Upper lobe of right lung (tissue), 1 donor: ENCODE data around the gene FKBP1A. TPM values are rescaled to one million over a fixed set of nuclear protein-coding genes. Genes with fewer than 3 reads are reported as not detected.
A peak's percentile ranks its signal among the peaks of the same experiment; 100 is the strongest.

ENCODE experiments used
- ATAC-seq: fragments of 200-7000 bp; cut with Tn5 transposase; one replicate; pipeline ENCODE4 v1.9.1; 2020; ENCODE audit warnings: mild to moderate bottlenecking, moderate library complexity
- DNase-seq: peaks from one replicate; pipeline ENCODE4 v3.0.0-alpha.2; 2020
- H3K27ac ChIP-seq: fragments of 200-600 bp; one replicate; pipeline ENCODE4 v1.8.0; 2022
- H3K27me3 ChIP-seq: fragments of 200-600 bp; one replicate; pipeline ENCODE4 v1.8.0; 2022; ENCODE audit warnings: mild to moderate bottlenecking
- H3K36me3 ChIP-seq: fragments of 200-600 bp; one replicate; pipeline ENCODE4 v1.8.0; 2022
- H3K4me1 ChIP-seq: fragments of 200-600 bp; one replicate; pipeline ENCODE4 v1.8.0; 2022
- H3K4me3 ChIP-seq: fragments of 200-600 bp; one replicate; pipeline ENCODE4 v1.8.0; 2022; ENCODE audit warnings: mild to moderate bottlenecking
- H3K9me3 ChIP-seq: fragments of 200-600 bp; one replicate; pipeline ENCODE4 v1.8.0; 2022
- intact Hi-C: fragments of 100-400 bp; cut with DNase I; formaldehyde crosslinking; loops from one replicate; pipeline ENCODE4 v1.11.0; 2022
- total RNA-seq: library from RNA; stranded (reverse); fragmentation: NEBNext Ultra II Directional; extraction: Animal tissue kit (Norgen Biotek cat#: 25700); gene quantifications from one replicate; pipeline ENCODE4 v1.2.1, GENCODE V29; 2021
- TF ChIP-seq, protein P1 (sequence below): fragments of 200-600 bp; IDR thresholded peaks from one replicate; pipeline ENCODE4 v1.8.0; 2022; ENCODE audit warnings: antibody characterized with exemption
- donor health status: DM: no; HTN: yes; CAD: no; lungs with severe emphysema.

FKBP1A gene
- total RNA-seq, 1 donor from 2014 or later: 266 TPM

DNA sequence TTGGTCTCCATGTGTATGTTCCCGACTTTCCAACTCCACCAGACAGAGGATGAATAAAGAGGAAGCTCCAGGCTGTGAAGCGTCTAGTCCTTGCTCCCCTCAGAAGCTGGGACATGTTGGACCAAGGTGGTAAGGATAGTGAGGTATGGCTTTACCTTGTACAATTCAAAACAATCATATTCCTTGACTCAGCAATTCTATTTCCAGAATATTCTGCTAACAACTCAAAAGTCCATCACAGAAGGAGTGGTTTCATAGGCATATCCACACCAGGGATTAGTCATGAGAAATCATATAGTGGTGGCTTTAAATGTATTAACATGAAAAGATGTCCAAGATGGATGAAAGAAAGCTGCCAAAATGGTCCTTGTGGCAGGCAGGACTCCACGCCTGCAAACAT is 19.8 kb downstream of the FKBP1A start:
- H3K27me3 ChIP-seq: no peaks in the 10 kb centered on the region
- ATAC-seq (no peak), DNase-seq (no peak)
- H3K4me3 ChIP-seq: no peak overlapping the region
- H3K36me3 ChIP-seq: peaks cover 56% of the 10 kb centered on the region
- H3K9me3 ChIP-seq: no peaks in the 10 kb centered on the region
- H3K27ac ChIP-seq: no peak overlapping the region
- intact Hi-C loops: no loop called here
- TF ChIP-seq, protein P1, sequence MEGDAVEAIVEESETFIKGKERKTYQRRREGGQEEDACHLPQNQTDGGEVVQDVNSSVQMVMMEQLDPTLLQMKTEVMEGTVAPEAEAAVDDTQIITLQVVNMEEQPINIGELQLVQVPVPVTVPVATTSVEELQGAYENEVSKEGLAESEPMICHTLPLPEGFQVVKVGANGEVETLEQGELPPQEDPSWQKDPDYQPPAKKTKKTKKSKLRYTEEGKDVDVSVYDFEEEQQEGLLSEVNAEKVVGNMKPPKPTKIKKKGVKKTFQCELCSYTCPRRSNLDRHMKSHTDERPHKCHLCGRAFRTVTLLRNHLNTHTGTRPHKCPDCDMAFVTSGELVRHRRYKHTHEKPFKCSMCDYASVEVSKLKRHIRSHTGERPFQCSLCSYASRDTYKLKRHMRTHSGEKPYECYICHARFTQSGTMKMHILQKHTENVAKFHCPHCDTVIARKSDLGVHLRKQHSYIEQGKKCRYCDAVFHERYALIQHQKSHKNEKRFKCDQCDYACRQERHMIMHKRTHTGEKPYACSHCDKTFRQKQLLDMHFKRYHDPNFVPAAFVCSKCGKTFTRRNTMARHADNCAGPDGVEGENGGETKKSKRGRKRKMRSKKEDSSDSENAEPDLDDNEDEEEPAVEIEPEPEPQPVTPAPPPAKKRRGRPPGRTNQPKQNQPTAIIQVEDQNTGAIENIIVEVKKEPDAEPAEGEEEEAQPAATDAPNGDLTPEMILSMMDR: no peak
- H3K4me1 ChIP-seq: peaks cover 60% of the 10 kb centered on the region

DNA sequence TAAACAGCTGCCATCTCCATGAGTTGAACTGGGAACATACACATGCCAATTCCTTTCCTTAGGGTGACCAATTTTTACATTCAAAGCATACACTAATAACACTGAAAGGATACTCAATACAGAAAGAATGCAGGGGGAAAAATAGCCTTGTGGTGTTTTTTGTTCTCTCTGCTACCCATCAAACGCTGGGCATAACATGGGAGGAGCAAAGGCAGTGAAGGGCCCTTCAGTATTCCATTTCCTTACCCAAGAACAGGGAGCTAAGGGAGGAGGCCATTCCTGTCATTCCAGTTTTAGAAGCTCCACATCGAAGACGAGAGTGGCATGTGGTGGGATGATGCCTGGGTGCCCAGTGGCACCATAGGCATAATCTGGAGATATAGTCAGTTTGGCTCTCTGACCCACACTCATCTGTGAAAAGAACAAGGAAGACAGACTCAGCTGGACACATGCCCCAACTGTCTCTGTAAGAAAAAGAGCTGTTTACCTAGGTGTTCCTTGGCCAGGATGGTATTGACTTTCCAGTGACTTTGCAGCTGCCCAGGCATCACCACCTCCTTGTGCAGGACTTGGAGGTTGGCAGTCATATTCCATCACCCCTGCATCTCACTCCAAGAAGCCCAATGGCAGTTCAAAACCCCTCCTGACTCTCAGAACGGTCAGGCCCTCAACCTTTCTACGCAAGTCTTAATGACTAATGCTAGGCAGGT is 20.9 kb downstream of the FKBP1A start:
- Histone ChIP-seq H3K27me3 (no peaks in the 10 kb centered on the region), H3K27ac (no peak overlapping the region), H3K36me3 (peaks cover 64% of the 10 kb centered on the region), H3K9me3 (no peaks in the 10 kb centered on the region), H3K4me1 (peaks cover 49% of the 10 kb centered on the region), H3K4me3 (no peak overlapping the region)
- TF ChIP-seq, protein P1: no peak
- intact Hi-C loops: no loop called here
- peak; percentile 61 for ATAC-seq
- DNase-seq: no peak

DNA sequence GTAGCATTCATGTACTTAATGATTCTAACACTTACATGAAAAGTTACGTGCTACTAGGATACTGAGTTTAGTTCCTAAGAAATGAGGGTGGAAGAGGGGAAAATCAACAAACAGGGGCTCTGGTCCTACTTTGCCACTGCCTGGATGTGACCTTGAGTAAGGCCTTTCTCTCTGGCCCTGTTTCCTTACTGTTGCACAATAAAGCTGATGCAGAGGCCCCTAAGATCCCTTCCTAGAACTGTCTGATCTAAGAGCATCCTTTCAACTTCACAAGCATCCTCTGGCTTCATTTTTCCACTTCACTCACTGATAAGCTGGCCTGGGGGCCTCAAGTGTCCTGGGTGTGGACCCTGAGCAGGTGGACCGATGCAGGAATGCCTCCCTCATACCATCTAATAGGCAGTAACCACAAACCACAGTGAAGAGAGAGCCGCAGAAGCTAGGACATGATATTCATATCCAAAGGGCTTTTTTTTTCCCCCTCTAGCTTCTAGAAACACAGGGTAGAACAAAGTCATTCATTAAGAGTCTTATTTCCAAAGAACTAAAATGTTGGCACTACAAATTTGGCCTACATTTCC is 21.6 kb downstream of the FKBP1A start:
- intact Hi-C loops: no loop called here
- ATAC-seq: no peak
- H3K4me1 ChIP-seq: peaks cover 42% of the 10 kb centered on the region

DNA sequence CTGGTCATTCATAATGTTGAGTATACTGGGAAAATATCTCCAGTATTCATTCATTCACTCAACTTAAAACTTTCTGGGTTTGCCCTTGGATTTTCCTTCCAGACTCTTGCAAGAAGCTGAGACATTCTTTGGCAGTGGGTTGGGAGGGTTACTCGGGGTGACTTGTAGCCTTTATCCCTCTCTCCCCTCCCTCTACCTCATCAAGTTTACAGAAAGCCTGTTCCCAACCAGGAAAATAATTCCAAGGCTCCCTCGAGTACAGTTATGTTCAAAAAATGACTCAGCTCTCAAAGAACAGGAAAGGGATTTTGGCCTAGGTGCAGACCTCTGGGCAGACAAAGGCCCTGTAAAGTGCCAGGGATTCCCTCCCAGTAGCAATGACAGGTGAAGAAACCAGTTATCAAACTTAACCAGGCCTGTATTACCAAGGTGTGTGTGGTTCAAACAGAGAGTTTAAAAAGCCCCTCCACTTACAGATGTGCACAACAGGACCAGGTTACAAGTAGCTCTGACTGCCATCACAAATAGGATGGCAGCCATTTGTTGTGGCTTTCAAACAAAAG is 22.2 kb downstream of the FKBP1A start:
- H3K9me3 ChIP-seq: no peaks in the 10 kb centered on the region
- H3K4me3 ChIP-seq: no peak overlapping the region
- DNase-seq (no peak), ATAC-seq (no peak)
- TF ChIP-seq, protein P1: no peak
- peaks cover 64% of the 10 kb centered on the region for H3K36me3 ChIP-seq
- H3K27me3 ChIP-seq: no peaks in the 10 kb centered on the region
- no peak overlapping the region for H3K27ac ChIP-seq
- H3K4me1 ChIP-seq: peaks cover 36% of the 10 kb centered on the region
- intact Hi-C loops: no loop called here

More for the DNA sequence above, 21.6 kb downstream of the FKBP1A start:
- H3K36me3 ChIP-seq: peaks cover 64% of the 10 kb centered on the region
- H3K4me3 ChIP-seq: no peak overlapping the region
- no peaks in the 10 kb centered on the region for H3K9me3 ChIP-seq
- no peak for DNase-seq
- no peaks in the 10 kb centered on the region for H3K27me3 ChIP-seq
- no peak overlapping the region for H3K27ac ChIP-seq
- TF ChIP-seq, protein P1: no peak

DNA sequence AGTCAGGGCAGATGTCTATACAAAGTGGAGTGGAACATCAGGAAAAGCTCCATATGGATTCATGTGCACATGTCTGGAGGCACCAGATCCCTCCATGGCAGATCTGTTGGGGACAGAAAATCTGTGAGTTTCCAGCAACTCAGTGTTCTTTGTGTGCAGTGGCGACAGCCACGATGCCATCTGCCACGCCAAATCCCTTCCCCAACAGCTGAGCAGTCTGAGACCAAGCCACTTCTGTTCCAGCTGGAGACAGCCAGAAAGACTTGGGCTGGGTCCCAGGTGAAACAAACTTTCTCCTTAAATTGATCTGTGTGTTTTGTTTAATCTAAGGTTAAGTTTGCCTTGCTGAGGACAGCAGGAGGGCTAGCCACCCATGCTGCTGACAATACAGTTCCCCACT is 22.9 kb downstream of the FKBP1A start:
- Histone ChIP-seq H3K4me3 (no peak overlapping the region), H3K27ac (no peak overlapping the region), H3K27me3 (no peaks in the 10 kb centered on the region), H3K4me1 (peaks cover 29% of the 10 kb centered on the region), H3K9me3 (no peaks in the 10 kb centered on the region), H3K36me3 (peaks cover 60% of the 10 kb centered on the region)
- DNase-seq: no peak
- TF ChIP-seq, protein P1: no peak
- no peak for ATAC-seq
- intact Hi-C loops: no loop called here
